Esophagus muscularis mucosa (tissue), 4 donors: ENCODE results near the gene PXYLP1. TPM values are rescaled to one million over a fixed set of nuclear protein-coding genes. Genes with fewer than 3 reads are reported as not detected.

Experiments
- DNase-seq: peaks from one replicate; pipeline ENCODE4 v3.0.0-alpha.2; 2017; ENCODE audit errors: extremely low spot score
- H3K27ac ChIP-seq, 4 donors: fragments of 200-600 bp; sonication (generic); replicated peaks in 1 of 4; 1 replicate in 3 of 4; 2 replicates in 1 of 4; pipeline ENCODE4 v1.5.1; 2016 to 2019; ENCODE audit warnings: mild to moderate bottlenecking in 1 of 4
- H3K27me3 ChIP-seq, 4 donors: fragments of 200-600 bp; sonication (generic); one replicate each; pipeline versions ENCODE4 v1.5.1 to v1.6.0; 2016 to 2019
- H3K36me3 ChIP-seq, 4 donors: fragments of 200-600 bp; sonication (generic); one replicate each; pipeline ENCODE4 v1.5.1; 2016 to 2019
- H3K4me1 ChIP-seq, 4 donors: fragments of 200-600 bp; sonication (generic); one replicate each; pipeline ENCODE4 v1.5.1; 2016 to 2019
- H3K4me3 ChIP-seq, 4 donors: fragments of 200-600 bp; sonication (generic); 1 replicate in 2 of 4; 2 replicates in 2 of 4; pipeline ENCODE4 v1.5.1; 2016 to 2019; ENCODE audit warnings: mild to moderate bottlenecking in 4 of 4, moderate library complexity in 1 of 4
- H3K9me3 ChIP-seq, 4 donors: fragments of 200-600 bp; sonication (generic); 1 replicate in 3 of 4; 2 replicates in 1 of 4; pipeline ENCODE4 v1.5.1; 2016 to 2019
- CTCF ChIP-seq, 3 experiments: fragments of 200-600 bp in 2 of 3; fragments of 450-650 bp in 1 of 3; sonication (generic) in 2 of 3; IDR thresholded peaks; one replicate each; pipeline ENCODE4 v1.5.1; 2017 to 2019; ENCODE audit warnings: antibody characterized with exemption in 3 of 3, mild to moderate bottlenecking in 2 of 3, moderate library complexity in 1 of 3
- EP300 ChIP-seq: sonication (generic); formaldehyde crosslinking; IDR thresholded peaks from one replicate; pipeline ENCODE4 v1.6.1; 2017; ENCODE audit warnings: antibody characterized with exemption
- POLR2A ChIP-seq: fragments of 450-650 bp; IDR thresholded peaks from one replicate; pipeline ENCODE4 v1.6.1; 2017; ENCODE audit warnings: antibody characterized with exemption, moderate library complexity, mild to moderate bottlenecking, low read depth
- POLR2AphosphoS5 ChIP-seq, 2 donors: sonication (generic); formaldehyde crosslinking; IDR thresholded peaks; one replicate each; pipeline ENCODE4 v1.6.1; 2017; ENCODE audit warnings: antibody characterized with exemption in 2 of 2
- WGBS: methylation state at CpG from one replicate; pipeline ENCODE4 v1.1.5; 2018; 5-methylcytosine and 5-hydroxymethylcytosine counted together
- intact Hi-C: fragments of 100-400 bp; cut with DNase I; formaldehyde crosslinking; loops from one replicate; pipeline ENCODE4 v1.15.1; 2023
- total RNA-seq, 4 donors: library from RNA; depleted of rRNA; stranded (reverse); fragments of >200 nt; gene quantifications; one replicate each; pipeline versions ENCODE4 v1.1.0 to v1.2.1, GENCODE V29; 2016

Gene PXYLP1
- total RNA-seq, 4 donors from 2014 or later, result 4.5 to 12.5 (median 9.4) TPM

GRCh38 chr3:141280690-141281089, 49.1 kb downstream of the PXYLP1 start:
- H3K4me3 ChIP-seq, result no peak overlapping the region
- no peaks in the 10 kb centered on the region for H3K27me3 ChIP-seq
- H3K27ac ChIP-seq, result peak overlapping the region; percentile 51 to 65 (median 54)
- peaks cover 0 to 30% (median 9%) of the 10 kb centered on the region in 4 donors for H3K36me3 ChIP-seq
- intact Hi-C loops, result no loop called here
- WGBS, result 91% methylated on average over 4 of the region's 4 CpGs
- DNase-seq, result no peak
- no peak for TF ChIP-seq CTCF (IDR thresholded peaks at IDR 0.05)
- TF ChIP-seq EP300, result no peak
- TF ChIP-seq POLR2AphosphoS5 (IDR thresholded peaks at IDR 0.05), result no peak
- no peak for TF ChIP-seq POLR2A
- no peaks in the 10 kb centered on the region for H3K9me3 ChIP-seq
- H3K4me1 ChIP-seq, result peaks cover 18 to 28% (median 22%) of the 10 kb centered on the region in 4 donors

GRCh38 chr3:141285570-141285969, 53.9 kb downstream of the PXYLP1 start:
- no peak for TF ChIP-seq POLR2A
- TF ChIP-seq CTCF (IDR thresholded peaks at IDR 0.05), result no peak
- TF ChIP-seq EP300, result no peak
- no peak for TF ChIP-seq POLR2AphosphoS5 (IDR thresholded peaks at IDR 0.05)
- 64% methylated on average over 2 of the region's 2 CpGs for WGBS
- no peak overlapping the region for H3K27ac ChIP-seq
- no peaks in the 10 kb centered on the region for H3K9me3 ChIP-seq
- H3K36me3 ChIP-seq, result peaks cover 0 to 53% (median 26%) of the 10 kb centered on the region in 4 donors
- H3K4me1 ChIP-seq, result peaks cover 0 to 5% (median 1%) of the 10 kb centered on the region in 4 donors
- H3K27me3 ChIP-seq, result no peaks in the 10 kb centered on the region
- H3K4me3 ChIP-seq, result no peak overlapping the region
- no peak for DNase-seq
- intact Hi-C loops, result no loop called here

GRCh38 chr3:141286856-141287255, 55.2 kb downstream of the PXYLP1 start:
- no peak for DNase-seq
- Histone ChIP-seq H3K36me3 (peaks cover 0 to 44% (median 25%) of the 10 kb centered on the region in 4 donors), H3K27ac (no peak overlapping the region), H3K4me3 (no peak overlapping the region), H3K27me3 (no peaks in the 10 kb centered on the region), H3K9me3 (no peaks in the 10 kb centered on the region), H3K4me1 (peaks cover 1 to 5% (median 3%) of the 10 kb centered on the region in 4 donors)
- intact Hi-C loops, result no loop called here
- 94% methylated on average over 14 of the region's 14 CpGs for WGBS
- TF ChIP-seq POLR2AphosphoS5 (IDR thresholded peaks at IDR 0.05) (no peak), EP300 (no peak), POLR2A (no peak), CTCF (IDR thresholded peaks at IDR 0.05) (no peak)

GRCh38 chr3:141287326-141287725, 55.7 kb downstream of the PXYLP1 start:
- 79% methylated on average over 9 of the region's 9 CpGs for WGBS
- no peak for DNase-seq
- intact Hi-C loops, result no loop called here
- H3K4me3 ChIP-seq, result no peak overlapping the region
- H3K36me3 ChIP-seq, result peaks cover 0 to 42% (median 26%) of the 10 kb centered on the region in 4 donors
- peaks cover 6 to 9% (median 7%) of the 10 kb centered on the region in 4 donors for H3K4me1 ChIP-seq
- H3K27ac ChIP-seq, result no peak overlapping the region
- no peaks in the 10 kb centered on the region for H3K9me3 ChIP-seq
- TF ChIP-seq POLR2AphosphoS5 (IDR thresholded peaks at IDR 0.05), result no peak
- TF ChIP-seq CTCF (IDR thresholded peaks at IDR 0.05), result no peak
- TF ChIP-seq POLR2A, result no peak
- no peak for TF ChIP-seq EP300
- no peaks in the 10 kb centered on the region for H3K27me3 ChIP-seq

GRCh38 chr3:141288336-141288990, 56.8 kb downstream of the PXYLP1 start:
- Histone ChIP-seq H3K36me3 (peaks cover 0 to 43% (median 28%) of the 10 kb centered on the region in 4 donors), H3K9me3 (no peaks in the 10 kb centered on the region), H3K27me3 (no peaks in the 10 kb centered on the region), H3K4me1 (peaks cover 6 to 17% (median 14%) of the 10 kb centered on the region in 4 donors), H3K27ac (no peak overlapping the region), H3K4me3 (no peak overlapping the region)
- 92% methylated on average over 7 of the region's 7 CpGs for WGBS
- DNase-seq, result no peak
- intact Hi-C loops, result no loop called here
- TF ChIP-seq CTCF (IDR thresholded peaks at IDR 0.05) (no peak), POLR2AphosphoS5 (IDR thresholded peaks at IDR 0.05) (no peak), EP300 (no peak), POLR2A (no peak)
